SW480 (cell line): ENCODE data around the gene TSHZ3.

Experiments
- DNase-seq: peaks from one replicate; pipeline ENCODE4 v3.0.0-alpha.2; 2016; ENCODE audit warnings: low spot score

Gene TSHZ3

GRCh38 chr19:31337008-31337914, 12.0 kb downstream of the TSHZ3 start:
- DNase-seq, result no peak

DNA sequence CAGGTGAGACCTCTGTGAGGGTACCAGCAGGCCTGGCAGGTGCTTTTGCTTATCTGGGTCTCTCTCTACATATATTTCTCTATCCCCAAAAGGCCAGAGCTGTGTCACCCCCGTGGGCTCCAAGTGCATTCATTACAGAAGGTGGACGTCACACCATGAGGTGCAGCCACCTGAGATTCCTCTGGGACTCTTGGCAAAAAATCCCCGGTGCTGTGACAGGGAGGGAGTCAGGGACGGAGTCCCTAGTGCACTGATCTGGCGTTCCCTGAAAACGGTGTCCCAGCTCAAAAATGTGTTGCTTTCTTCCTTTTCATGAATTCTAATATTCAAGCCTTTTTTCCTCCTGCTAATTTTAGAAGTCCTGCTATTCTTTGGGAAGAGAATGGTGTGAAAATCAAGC, 13.5 kb downstream of the TSHZ3 start:
- no peak for DNase-seq

DNA sequence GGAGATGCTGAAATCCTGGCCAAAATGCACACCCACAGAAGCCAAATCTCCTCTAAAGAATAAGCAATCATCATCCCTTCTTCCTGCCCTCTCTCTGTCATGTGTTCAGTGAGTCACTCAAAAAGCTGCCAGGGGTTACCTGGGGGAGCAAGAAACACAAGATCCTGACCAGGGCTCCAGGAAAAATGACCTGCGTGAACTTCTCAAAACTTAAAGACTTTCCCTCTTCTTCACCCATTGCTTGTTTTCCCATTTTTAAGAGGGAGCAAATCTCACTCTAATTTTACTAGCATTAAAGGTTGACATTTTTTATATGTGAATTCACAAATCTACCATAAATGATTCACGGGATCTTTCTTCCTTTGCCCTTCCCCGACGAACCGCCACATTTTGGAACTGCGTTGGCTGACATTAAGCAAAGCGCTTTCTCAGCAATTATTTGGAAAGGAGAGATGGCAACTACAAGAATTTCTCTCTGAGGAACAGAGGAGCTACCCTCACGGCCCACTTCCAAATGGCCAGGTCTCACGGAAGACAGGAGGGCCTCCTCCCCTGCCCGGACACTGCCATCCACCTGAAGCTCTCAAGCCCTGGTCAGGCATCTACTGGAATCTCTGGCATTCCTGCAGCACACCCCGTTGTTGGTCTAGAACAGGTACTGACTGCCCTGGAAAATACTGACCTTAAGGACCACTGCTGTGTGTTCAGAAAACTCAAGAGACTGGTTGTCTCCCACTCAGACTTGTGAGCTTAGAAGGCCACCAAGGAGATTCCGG, 14.2 kb downstream of the TSHZ3 start:
- DNase-seq, result no peak

GRCh38 chr19:31334101-31334848, 15.0 kb downstream of the TSHZ3 start:
- peak; percentile 40 for DNase-seq

DNA sequence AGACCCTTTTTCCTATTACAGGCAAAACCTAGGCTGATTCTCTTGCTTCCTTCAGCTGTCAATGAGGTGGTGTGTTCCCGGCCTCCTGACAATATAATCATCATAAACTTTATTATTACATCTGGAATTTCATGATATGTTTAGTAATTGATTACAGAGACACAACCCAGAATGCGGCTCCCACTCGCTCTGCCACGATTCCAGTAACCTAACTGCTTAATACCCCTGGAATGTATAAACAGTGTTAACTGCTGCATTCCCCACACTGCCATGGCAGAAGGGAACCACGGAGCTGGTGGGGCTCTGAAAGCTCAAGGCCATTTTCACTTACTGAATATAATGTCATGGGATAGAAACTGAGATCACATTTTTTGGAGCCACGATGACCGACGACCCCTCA, 17.1 kb downstream of the TSHZ3 start:
- DNase-seq, result no peak

DNA sequence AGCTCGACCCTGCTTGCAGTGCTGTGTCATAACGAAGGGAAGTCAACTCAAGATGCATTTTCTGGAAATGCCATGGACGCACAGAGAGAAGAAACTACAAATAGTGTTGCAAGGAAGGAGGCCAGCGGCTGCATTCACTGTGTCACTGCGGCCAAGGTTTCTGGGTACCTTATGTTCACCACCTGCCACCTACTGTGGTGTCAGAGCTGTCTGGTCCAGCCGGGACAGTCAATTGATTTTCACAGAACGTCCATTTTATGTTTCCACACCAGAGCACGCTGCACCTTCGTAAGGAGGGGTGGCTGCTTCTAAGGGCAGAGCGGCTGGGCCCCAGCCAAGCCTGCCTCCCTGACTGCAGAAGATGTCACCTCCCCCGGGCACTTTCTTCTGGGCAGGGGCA, 17.7 kb downstream of the TSHZ3 start:
- no peak for DNase-seq

GRCh38 chr19:31330761-31331160, 18.5 kb downstream of the TSHZ3 start:
- no peak for DNase-seq

DNA sequence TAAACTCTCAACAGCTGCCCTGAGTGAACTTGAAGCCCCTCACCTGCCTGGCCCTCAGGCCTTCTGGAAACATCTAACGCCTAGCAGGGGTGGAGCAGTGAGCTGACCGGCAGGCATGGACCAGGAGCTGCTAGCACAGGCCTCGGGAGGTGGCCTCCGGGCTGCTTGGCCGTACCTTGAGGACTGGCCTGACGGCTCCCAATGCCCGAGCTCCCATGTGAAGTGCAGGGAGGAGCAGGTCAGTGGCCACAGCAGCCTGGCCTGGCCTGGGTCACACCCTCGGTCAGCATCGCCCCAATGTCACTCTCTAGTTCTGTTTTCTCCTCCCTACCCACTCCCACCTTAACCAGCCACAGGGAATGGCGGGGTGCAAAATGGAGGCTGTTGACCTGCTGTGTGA, 19.0 kb downstream of the TSHZ3 start:
- no peak for DNase-seq

- DNase-seq, result no peak
Observed at GRCh38 chr19:31329819-31330218, 19.4 kb downstream of the TSHZ3 start.

DNA sequence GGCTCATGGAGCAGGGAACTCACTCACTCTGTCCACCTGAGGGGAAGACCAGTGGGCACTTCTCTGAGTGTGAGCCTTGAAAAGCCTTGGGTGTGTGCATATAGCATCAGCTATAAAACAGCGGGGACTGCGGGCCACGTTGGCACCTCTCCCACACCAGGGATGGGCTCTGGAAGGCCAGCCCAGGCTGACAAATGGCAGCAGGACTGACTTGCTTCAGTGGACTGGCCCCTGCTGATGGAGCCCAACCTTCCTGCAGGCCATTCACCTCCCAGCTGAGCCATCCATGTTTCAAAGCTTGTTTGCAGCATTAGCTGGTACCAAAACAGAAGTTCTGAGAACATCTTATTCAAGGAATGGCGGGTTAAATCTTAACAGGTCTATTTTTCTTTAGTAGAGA, 21.0 kb downstream of the TSHZ3 start:
- DNase-seq, result no peak

- DNase-seq, result no peak
Observed at GRCh38 chr19:31326329-31327028, 22.8 kb downstream of the TSHZ3 start.

- DNase-seq, result no peak
Observed at GRCh38 chr19:31325342-31325741, 23.9 kb downstream of the TSHZ3 start.

DNA sequence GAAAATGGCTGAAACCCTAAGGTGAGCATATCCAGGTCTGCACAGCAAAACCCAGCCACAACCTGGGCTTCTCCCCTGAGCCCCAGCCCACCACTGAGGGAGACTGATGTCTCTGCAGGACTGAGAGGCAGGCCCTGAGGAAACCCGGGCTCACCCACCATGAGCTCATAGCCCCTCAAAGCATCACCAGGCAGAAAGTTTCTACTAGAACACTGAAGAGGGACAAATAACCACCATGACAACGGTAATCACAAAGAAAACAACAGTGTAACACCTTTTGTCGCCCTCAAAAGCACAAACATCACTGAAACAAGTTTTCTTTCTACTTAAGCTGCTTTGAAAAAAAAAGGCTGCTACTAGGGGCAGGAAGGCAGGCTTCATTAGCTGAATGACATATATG, 29.8 kb downstream of the TSHZ3 start:
- no peak for DNase-seq

- no peak for DNase-seq
Observed at GRCh38 chr19:31318790-31319425, 30.3 kb downstream of the TSHZ3 start.

GRCh38 chr19:31317570-31317969, 31.7 kb downstream of the TSHZ3 start:
- DNase-seq, result no peak

- no peak for DNase-seq
Observed at GRCh38 chr19:31317093-31317492, 32.1 kb downstream of the TSHZ3 start.

- no peak for DNase-seq
Observed at GRCh38 chr19:31316201-31316951, 32.9 kb downstream of the TSHZ3 start.

- DNase-seq, result no peak
Observed at GRCh38 chr19:31315652-31316051, 33.6 kb downstream of the TSHZ3 start.

DNA sequence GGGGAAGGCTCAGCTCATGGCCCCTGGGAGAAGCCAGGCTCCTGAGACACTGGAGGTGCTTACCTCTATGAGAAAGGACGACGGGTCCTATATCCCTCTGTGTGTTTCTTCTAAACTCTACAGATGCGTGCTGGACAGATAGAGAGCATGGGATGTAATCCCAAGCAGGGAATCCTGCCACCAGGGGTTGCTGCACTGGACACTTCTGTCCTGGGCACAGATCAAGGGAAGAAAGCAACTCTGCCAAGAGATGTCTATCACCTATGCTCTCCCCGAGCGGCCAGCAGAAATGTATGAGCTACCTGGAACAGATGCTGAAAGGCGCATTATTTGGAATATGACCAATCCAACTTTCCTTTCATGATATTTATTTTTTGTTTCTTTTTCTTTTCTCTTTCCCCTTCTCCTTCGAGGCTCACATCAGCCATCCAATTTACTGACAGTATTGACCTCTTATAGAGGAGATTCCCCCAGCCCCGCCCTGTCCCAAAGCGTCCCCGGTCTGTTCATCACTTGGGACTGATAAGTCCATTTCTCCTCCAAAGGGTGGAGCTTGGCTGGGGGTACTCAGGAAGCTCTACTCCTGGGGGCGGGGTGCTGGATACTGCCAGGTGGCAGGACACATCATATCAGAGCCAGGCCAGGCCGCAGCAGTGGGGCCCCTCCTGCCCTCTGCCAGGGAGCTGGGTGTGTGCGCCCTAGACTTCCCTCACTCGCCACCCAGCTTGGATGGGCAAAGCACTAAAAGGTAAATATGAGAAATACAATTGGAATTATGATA, 34.2 kb downstream of the TSHZ3 start:
- DNase-seq, result no peak

DNA sequence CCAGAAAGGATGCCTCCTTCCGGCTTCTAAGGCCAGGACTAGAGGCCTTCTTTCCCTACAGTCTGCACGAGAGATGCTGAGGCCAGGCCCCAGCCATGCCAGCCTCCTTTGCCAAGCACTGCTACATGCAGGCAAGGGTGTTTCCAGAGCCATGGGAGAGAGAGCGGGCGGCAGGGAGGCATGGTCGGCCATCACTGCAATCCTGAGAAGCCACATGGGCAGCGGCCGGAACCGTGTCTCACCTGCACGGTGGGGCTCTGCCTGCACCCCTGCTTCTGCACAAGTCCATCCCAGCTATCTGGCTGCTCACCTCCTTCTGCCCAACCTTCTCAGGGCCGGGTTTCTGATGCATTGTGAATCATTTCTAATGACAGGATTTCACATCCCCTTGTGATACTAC, 35.1 kb downstream of the TSHZ3 start:
- no peak for DNase-seq
